ENCODE results near the gene MVB12B.
"Not testable (repeated sequence)": the region's sequence is repeated elsewhere in the genome, so short reads cannot be mapped to it uniquely, and the experiment has no call there.

Gene MVB12B

GRCh38 chr9:126326228-126327005 is at the start of gene MVB12B:
Gene MVB12B (plus strand): TSS chr9:126326829. CDS start chr9:126326930, 101 bp downstream.
- DNase-seq, result peak; percentile 55

- DNase-seq, result no peak
These were observed 42.7 kb upstream of the MVB12B start for GRCh38 chr9:126283799-126284465.

GRCh38 chr9:126285652-126286051 is 41.0 kb upstream of the MVB12B start:
- not testable (repeated sequence) for DNase-seq

GRCh38 chr9:126287166-126287866 is 39.3 kb upstream of the MVB12B start:
- DNase-seq, result no peak

GRCh38 chr9:126290871-126291270 is 35.8 kb upstream of the MVB12B start:
- DNase-seq, result no peak

GRCh38 chr9:126291925-126292324 is 34.7 kb upstream of the MVB12B start:
- DNase-seq, result no peak

- no peak for DNase-seq
These were observed 33.7 kb upstream of the MVB12B start for GRCh38 chr9:126292736-126293521.

- no peak for DNase-seq
These were observed 33.1 kb upstream of the MVB12B start for GRCh38 chr9:126293522-126293889.

GRCh38 chr9:126294331-126295081 is 32.1 kb upstream of the MVB12B start:
- no peak for DNase-seq

GRCh38 chr9:126295082-126295477 is 31.5 kb upstream of the MVB12B start:
- no peak for DNase-seq

GRCh38 chr9:126295516-126295915 is 31.1 kb upstream of the MVB12B start:
- DNase-seq, result no peak

GRCh38 chr9:126295936-126296600 is 30.6 kb upstream of the MVB12B start:
- no peak for DNase-seq

- no peak for DNase-seq
These were observed 29.9 kb upstream of the MVB12B start for GRCh38 chr9:126296687-126297086.

GRCh38 chr9:126297661-126298060 is 29.0 kb upstream of the MVB12B start:
- no peak for DNase-seq

GRCh38 chr9:126298063-126298801 is 28.4 kb upstream of the MVB12B start:
- DNase-seq, result no peak

- no peak for DNase-seq
These were observed 26.8 kb upstream of the MVB12B start for GRCh38 chr9:126299706-126300276.

GRCh38 chr9:126301196-126301595 is 25.4 kb upstream of the MVB12B start:
- DNase-seq, result no peak

GRCh38 chr9:126301985-126302603 is 24.5 kb upstream of the MVB12B start:
- peak; percentile 12 for DNase-seq

GRCh38 chr9:126302730-126303129 is 23.9 kb upstream of the MVB12B start:
- no peak for DNase-seq

- DNase-seq, result no peak
These were observed 23.1 kb upstream of the MVB12B start for GRCh38 chr9:126303488-126303887.

Measured in stimulated activated CD4-positive, alpha-beta T cell treated with anti-CD3 and anti-CD28 coated beads, Interleukin-12 subunit alpha, Interleukin-12 subunit beta, amount 100 ng/mL, for 4 hours (primary cell).